K562 (cell line): ENCODE measurements around the gene DSTYK. TPM values are rescaled to one million over a fixed set of nuclear protein-coding genes. Genes with fewer than 3 reads are reported as not detected.

ENCODE experiments used
- ATAC-seq: fragments of 200-7000 bp; cut with Tn5 transposase; 3 replicates; pipeline ENCODE4 v1.9.1; 2020; ENCODE audit warnings: moderate library complexity
- BruUV-seq: library from RNA; stranded (reverse); fragments of 400-500 nt; replicated peaks from 2 replicates; lab custom pipeline; 2021; lab: Mats Ljungman, UMichigan
- CTCF ChIA-PET: fragments of 300-600 bp; formaldehyde crosslinking; extraction: SDS; loops from one replicate; lab custom pipeline; 2021; ENCODE audit warnings: low intra/inter-chr PET ratio; lab: Yijun Ruan, JAX
- POLR2A ChIA-PET: fragments of 300-600, 350-650 bp; sonication (Branson Sonifier 250); formaldehyde crosslinking; extraction: SDS; loops from one replicate; lab custom pipeline; 2021; ENCODE audit warnings: antibody characterized with exemption, inconsistent platforms; lab: Yijun Ruan, JAX
- DNase-seq, 4 experiments: peaks; one replicate each; pipeline versions ENCODE4 v3.0.0 to v3.0.0-alpha.2; 2011 to 2018; ENCODE audit warnings: low spot score in 3 of 4, mixed read lengths in 3 of 4; ENCODE audit errors: extremely low read depth in 1 of 4
- FAIRE-seq: peaks from 2 replicates; lab custom pipeline; 2011; peaks lifted over from hg19 to GRCh38; lab: Jason Lieb, UNC
- H2AFZ ChIP-seq: 2 replicates; pipeline ENCODE4 v1.6.0; 2011; ENCODE audit warnings: low read depth, low read length, control low read depth, inconsistent platforms
- H3K27ac ChIP-seq: fragments of 200-600 bp; 3 replicates; pipeline ENCODE4 v1.8.0; 2011; ENCODE audit warnings: low read depth, mild to moderate bottlenecking, control low read depth, inconsistent platforms, low read length, moderate library complexity, mixed read lengths; ENCODE audit errors: extremely low read depth
- H3K27me3 ChIP-seq, 2 experiments: fragments of 300-600 bp in 1 of 2; 2 replicates in 1 of 2; 3 replicates in 1 of 2; pipeline versions ENCODE4 v1.6.0 to v1.8.0; 2011; ENCODE audit warnings: inconsistent platforms in 2 of 2, low read length in 2 of 2, mild to moderate bottlenecking in 1 of 2, mixed read lengths in 1 of 2, moderate library complexity in 1 of 2; ENCODE audit not compliant: control insufficient read depth in 2 of 2, insufficient read depth in 2 of 2
- H3K36me3 ChIP-seq: fragments of 300-600 bp; 3 replicates; pipeline ENCODE4 v1.8.0; 2011; ENCODE audit warnings: mild to moderate bottlenecking, low read length, inconsistent platforms; ENCODE audit not compliant: control insufficient read depth, insufficient read depth
- H3K4me1 ChIP-seq, 2 experiments: fragments of 200-600 bp in 1 of 2; replicated peaks in 1 of 2; 2 replicates in 1 of 2; 3 replicates in 1 of 2; pipeline versions ENCODE4 v1.5.1 to v1.8.0; 2011; ENCODE audit warnings: inconsistent platforms in 2 of 2, low read length in 2 of 2, mild to moderate bottlenecking in 1 of 2, mixed read lengths in 1 of 2, moderate library complexity in 1 of 2; ENCODE audit not compliant: control insufficient read depth in 2 of 2, insufficient read depth in 2 of 2
- H3K4me2 ChIP-seq: 2 replicates; pipeline ENCODE4 v1.6.1; 2011; ENCODE audit warnings: low read length, control low read depth, inconsistent platforms, mixed read lengths; ENCODE audit not compliant: insufficient read depth
- H3K4me3 ChIP-seq: fragments of 200-600 bp; sonication (generic), shearing (Covaris generic); 2 replicates; pipeline ENCODE4 v1.5.1; 2016; ENCODE audit warnings: control low read depth, inconsistent platforms
- H3K79me2 ChIP-seq: fragments of 200-600 bp; 3 replicates; pipeline ENCODE4 v1.8.0; 2011; ENCODE audit warnings: low read length, inconsistent platforms; ENCODE audit not compliant: control insufficient read depth, insufficient read depth
- H3K9ac ChIP-seq, 2 experiments: 2 replicates each; pipeline versions ENCODE4 v1.6.0 to v1.6.1; 2011; ENCODE audit warnings: low read depth in 2 of 2, low read length in 2 of 2, control low read depth in 1 of 2, inconsistent platforms in 1 of 2, mild to moderate bottlenecking in 1 of 2, mixed read lengths in 1 of 2; ENCODE audit not compliant: insufficient read depth in 1 of 2
- H3K9me1 ChIP-seq: one replicate; pipeline ENCODE4 v1.6.0; 2011; ENCODE audit warnings: inconsistent platforms, mild to moderate bottlenecking, low read length, moderate library complexity; ENCODE audit not compliant: control insufficient read depth, insufficient read depth
- H3K9me3 ChIP-seq: replicated peaks from 2 replicates; pipeline ENCODE4 v1.5.1; 2011; ENCODE audit warnings: low read depth, low read length, inconsistent platforms; ENCODE audit not compliant: control insufficient read depth, insufficient read depth
- H4K20me1 ChIP-seq: replicated peaks from 2 replicates; pipeline ENCODE4 v1.6.1; 2011; ENCODE audit warnings: low read length, inconsistent platforms, mixed read lengths; ENCODE audit not compliant: control insufficient read depth, insufficient read depth
- ATF1 ChIP-seq, 2 experiments: fragments of 450-650 bp in 1 of 2; IDR thresholded peaks; 2 replicates each; pipeline ENCODE4 v1.6.1; 2016; ENCODE audit warnings: missing compliant biosample characterization in 1 of 2, missing genetic modification characterization in 1 of 2
- DACH1 ChIP-seq: fragments of 450-650 bp; IDR thresholded peaks from 2 replicates; pipeline ENCODE4 v1.6.1; 2018; ENCODE audit not compliant: partially characterized antibody
- OTX1 ChIP-seq: fragments of 450-650 bp; formaldehyde crosslinking; IDR thresholded peaks from 2 replicates; pipeline ENCODE4 v1.4.0; 2022; ENCODE audit warnings: mild to moderate bottlenecking
- STAT5B ChIP-seq: fragments of 250-450 bp; sonication (Bioruptor Pico); IDR thresholded peaks from 2 replicates; pipeline ENCODE4 v1.8.0; 2021; ENCODE audit warnings: mild to moderate bottlenecking, inconsistent platforms
- ZNF12 ChIP-seq: sonication (generic); formaldehyde crosslinking; IDR thresholded peaks from 2 replicates; pipeline ENCODE4 v1.4.0; 2020; ENCODE audit warnings: mild to moderate bottlenecking, missing genetic modification reagents
- ZNF143 ChIP-seq: sonication (generic); formaldehyde crosslinking; IDR thresholded peaks from 2 replicates; pipeline ENCODE4 v1.9.0; 2022; ENCODE audit warnings: mild to moderate bottlenecking, missing genetic modification reagents
- ZNF165 ChIP-seq: fragments of 250-450 bp; sonication (Bioruptor Pico); IDR thresholded peaks from 2 replicates; pipeline ENCODE4 v1.4.0; 2020; ENCODE audit warnings: borderline replicate concordance
- WGBS: fragments of 100-300 bp; shearing (Covaris generic); methylation state at CpG from one replicate; pipeline ENCODE4 v1.1.6; 2016; ENCODE audit warnings: low coverage, mixed read lengths; ENCODE audit not compliant: insufficient coverage; ENCODE audit errors: missing lambda C conversion rate; 5-methylcytosine and 5-hydroxymethylcytosine counted together
- in situ Hi-C: fragments of 300-500 bp; cut with MboI; formaldehyde crosslinking; loops from 4 replicates; pipeline ENCODE4 v1.15.0; 2018; ENCODE audit warnings: inconsistent platforms, mixed read lengths
- intact Hi-C: fragments of 100-400 bp; cut with micrococcal nuclease; formaldehyde crosslinking; loops from 2 replicates; pipeline ENCODE4 v1.14.2; 2022
- polyA plus RNA-seq, 8 experiments: library from polyadenylated mRNA; depleted of rRNA in 4 of 8; stranded (reverse) in 5 of 8; unstranded in 3 of 8; fragments of >200 nt; fragmentation: Nextera tagmentation in 2 of 8; fragmentation: Illumina TruSeq in 1 of 8; extraction: Ambion mirVana in 2 of 8; extraction: Trizol in 1 of 8; gene quantifications; 2 replicates each; pipeline versions ENCODE4 v1.2.1 to v1.2.3, GENCODE V29; 2011 to 2014; ENCODE audit warnings: inconsistent platforms in 1 of 8, missing spikeins in 1 of 8
- total RNA-seq, 7 experiments: library from RNA; depleted of rRNA in 6 of 7; stranded (reverse); fragments of >200 nt in 6 of 7; fragmentation: Illumina TruSeq in 2 of 7; extraction: Trizol in 2 of 7; gene quantifications; 2 replicates each; pipeline versions ENCODE4 v1.2.1 to v1.2.3, GENCODE V29; 2011 to 2021; ENCODE audit warnings: low replicate concordance in 1 of 7
- TF ChIP-seq, protein P1 (sequence below): sonication (generic); formaldehyde crosslinking; IDR thresholded peaks from 2 replicates; pipeline ENCODE4 v1.8.1; 2023; ENCODE audit warnings: missing genetic modification reagents, mild to moderate bottlenecking, borderline replicate concordance

Gene DSTYK
- total and polyA plus RNA-seq, 9 of the 15 experiments (the other 6 are each of a cell fraction or from before 2014, with no cell fraction given): 4.2 to 7.1 (median 6.2) TPM

DNA sequence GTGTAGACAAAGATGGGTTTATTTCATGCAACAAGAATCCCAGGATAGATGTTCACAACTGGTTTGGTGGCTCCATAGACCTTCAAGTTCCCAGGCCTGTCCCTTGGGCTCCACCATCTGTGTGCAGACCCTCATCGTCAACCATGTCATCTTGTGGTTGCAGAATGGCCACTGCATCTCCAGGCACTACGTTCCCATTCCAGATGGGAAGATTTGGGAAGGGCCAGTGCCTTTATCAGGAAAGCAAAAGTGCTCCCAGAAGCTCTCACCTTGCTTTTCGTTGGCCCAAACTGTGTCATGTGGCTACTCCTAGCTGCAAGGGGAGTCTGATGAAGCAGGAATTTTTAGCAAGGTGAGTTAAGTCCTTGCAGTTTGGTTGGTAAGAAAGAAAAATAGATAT, 29.1 kb upstream of the DSTYK start:
- H2AFZ ChIP-seq: no peak overlapping the region
- no peak overlapping the region for H3K27ac ChIP-seq
- peaks cover 16 to 23% of the 10 kb centered on the region in 2 experiments for H3K4me1 ChIP-seq
- H3K79me2 ChIP-seq: no peaks in the 10 kb centered on the region
- H3K9me1 ChIP-seq: no peaks in the 10 kb centered on the region
- ATAC-seq: no peak
- intact Hi-C loops: no loop called here
- ChIA-PET POLR2A (interaction anchor here (0.5 to 3.9 kb wide), 6 partner anchors 11 to 45 kb away, joined by 3 to 20 read pairs (median 4); partner anchors contain the start of gene TMCC2), CTCF (no interaction called here)
- H3K9ac ChIP-seq: no peak overlapping the region
- WGBS: 11% methylated on average over 3 of the region's 3 CpGs
- TF ChIP-seq ZNF143 (CRISPR knock-in tag) (no peak), ATF1 (CRISPR knock-in tag; IDR thresholded peaks at IDR 0.05) (no peak), ATF1 (tag; IDR thresholded peaks at IDR 0.05) (no peak), ZNF165 (no peak), OTX1 (no peak), DACH1 (no peak), STAT5B (CRISPR knock-in tag) (no peak), ZNF12 (no peak)
- TF ChIP-seq, protein P1, sequence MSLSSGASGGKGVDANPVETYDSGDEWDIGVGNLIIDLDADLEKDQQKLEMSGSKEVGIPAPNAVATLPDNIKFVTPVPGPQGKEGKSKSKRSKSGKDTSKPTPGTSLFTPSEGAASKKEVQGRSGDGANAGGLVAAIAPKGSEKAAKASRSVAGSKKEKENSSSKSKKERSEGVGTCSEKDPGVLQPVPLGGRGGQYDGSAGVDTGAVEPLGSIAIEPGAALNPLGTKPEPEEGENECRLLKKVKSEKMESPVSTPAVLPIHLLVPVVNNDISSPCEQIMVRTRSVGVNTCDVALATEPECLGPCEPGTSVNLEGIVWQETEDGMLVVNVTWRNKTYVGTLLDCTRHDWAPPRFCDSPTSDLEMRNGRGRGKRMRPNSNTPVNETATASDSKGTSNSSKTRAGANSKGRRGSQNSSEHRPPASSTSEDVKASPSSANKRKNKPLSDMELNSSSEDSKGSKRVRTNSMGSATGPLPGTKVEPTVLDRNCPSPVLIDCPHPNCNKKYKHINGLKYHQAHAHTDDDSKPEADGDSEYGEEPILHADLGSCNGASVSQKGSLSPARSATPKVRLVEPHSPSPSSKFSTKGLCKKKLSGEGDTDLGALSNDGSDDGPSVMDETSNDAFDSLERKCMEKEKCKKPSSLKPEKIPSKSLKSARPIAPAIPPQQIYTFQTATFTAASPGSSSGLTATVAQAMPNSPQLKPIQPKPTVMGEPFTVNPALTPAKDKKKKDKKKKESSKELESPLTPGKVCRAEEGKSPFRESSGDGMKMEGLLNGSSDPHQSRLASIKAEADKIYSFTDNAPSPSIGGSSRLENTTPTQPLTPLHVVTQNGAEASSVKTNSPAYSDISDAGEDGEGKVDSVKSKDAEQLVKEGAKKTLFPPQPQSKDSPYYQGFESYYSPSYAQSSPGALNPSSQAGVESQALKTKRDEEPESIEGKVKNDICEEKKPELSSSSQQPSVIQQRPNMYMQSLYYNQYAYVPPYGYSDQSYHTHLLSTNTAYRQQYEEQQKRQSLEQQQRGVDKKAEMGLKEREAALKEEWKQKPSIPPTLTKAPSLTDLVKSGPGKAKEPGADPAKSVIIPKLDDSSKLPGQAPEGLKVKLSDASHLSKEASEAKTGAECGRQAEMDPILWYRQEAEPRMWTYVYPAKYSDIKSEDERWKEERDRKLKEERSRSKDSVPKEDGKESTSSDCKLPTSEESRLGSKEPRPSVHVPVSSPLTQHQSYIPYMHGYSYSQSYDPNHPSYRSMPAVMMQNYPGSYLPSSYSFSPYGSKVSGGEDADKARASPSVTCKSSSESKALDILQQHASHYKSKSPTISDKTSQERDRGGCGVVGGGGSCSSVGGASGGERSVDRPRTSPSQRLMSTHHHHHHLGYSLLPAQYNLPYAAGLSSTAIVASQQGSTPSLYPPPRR (CRISPR knock-in tag): no peak
- no peak overlapping the region for H3K4me3 ChIP-seq
- no peak overlapping the region for H3K4me2 ChIP-seq
- in situ Hi-C loops: no loop called here
- no peaks in the 10 kb centered on the region for H4K20me1 ChIP-seq
- DNase-seq: no peak
- peaks cover 0 to 22% of the 10 kb centered on the region in 2 experiments; a peak in 2 of 5 replicates for H3K27me3 ChIP-seq
- no peaks in the 10 kb centered on the region for H3K9me3 ChIP-seq
- no peak for FAIRE-seq
- no TSS peak for BruUV-seq
- no peaks in the 10 kb centered on the region for H3K36me3 ChIP-seq
